HepG2 (cell line): ENCODE data around the gene EPHA2. TPM values are rescaled to one million over a fixed set of nuclear protein-coding genes. Genes with fewer than 3 reads are reported as not detected.
A peak's percentile ranks its signal among the peaks of the same experiment; 100 is the strongest.

Source experiments
- ADNP ChIP-seq: sonication (generic); formaldehyde crosslinking; IDR thresholded peaks from 2 replicates; pipeline ENCODE4 v1.4.0; 2020; ENCODE audit warnings: missing genetic modification reagents
- ATAD3A ChIP-seq: sonication (generic); formaldehyde crosslinking; IDR thresholded peaks from 2 replicates; pipeline ENCODE4 v1.4.0; 2020; ENCODE audit warnings: missing genetic modification reagents
- ELF1 ChIP-seq: sonication (generic); formaldehyde crosslinking; IDR thresholded peaks from 2 replicates; pipeline ENCODE4 v1.4.0; 2020; ENCODE audit warnings: missing genetic modification reagents
- FOXA3 ChIP-seq: IDR thresholded peaks from 2 replicates; pipeline ENCODE4 v1.6.1; 2016; ENCODE audit warnings: missing genetic modification reagents, missing compliant biosample characterization
- GATAD2A ChIP-seq: IDR thresholded peaks from 2 replicates; pipeline ENCODE4 v1.6.1; 2016
- HHEX ChIP-seq: IDR thresholded peaks from 2 replicates; pipeline ENCODE4 v1.6.1; 2016; ENCODE audit warnings: control low read depth
- HOXA3 ChIP-seq: sonication (generic); formaldehyde crosslinking; IDR thresholded peaks from 2 replicates; pipeline ENCODE4 v1.5.0; 2020; ENCODE audit warnings: missing genetic modification reagents
- LCORL ChIP-seq, 2 experiments: fragments of 450-650 bp in 1 of 2; sonication (generic) in 1 of 2; formaldehyde crosslinking in 1 of 2; IDR thresholded peaks; 2 replicates each; pipeline versions ENCODE4 v1.5.0 to v1.6.1; 2017 to 2020; ENCODE audit warnings: antibody characterized with exemption in 1 of 2, missing genetic modification reagents in 1 of 2
- NCOA5 ChIP-seq: sonication (generic); formaldehyde crosslinking; IDR thresholded peaks from 2 replicates; pipeline ENCODE4 v1.4.0; 2020; ENCODE audit warnings: missing genetic modification reagents
- POLR2G ChIP-seq: fragments of 200-400 bp; formaldehyde crosslinking; IDR thresholded peaks from 2 replicates; pipeline ENCODE4 v1.6.1; 2018; ENCODE audit warnings: mild to moderate bottlenecking, low read depth, low read length, moderate library complexity
- RARA ChIP-seq: IDR thresholded peaks from 2 replicates; pipeline ENCODE4 v1.6.1; 2016; ENCODE audit warnings: missing genetic modification reagents, missing compliant biosample characterization
- SP5 ChIP-seq: IDR thresholded peaks from 2 replicates; pipeline ENCODE4 v1.6.1; 2016; ENCODE audit warnings: low read depth, borderline replicate concordance
- SPEN ChIP-seq: sonication (generic); formaldehyde crosslinking; IDR thresholded peaks from 2 replicates; pipeline ENCODE4 v1.5.1; 2020; ENCODE audit warnings: low read depth, mild to moderate bottlenecking, missing genetic modification reagents
- SSRP1 ChIP-seq: IDR thresholded peaks from 2 replicates; pipeline ENCODE4 v1.6.1; 2016; ENCODE audit warnings: control low read depth
- TEF ChIP-seq: sonication (generic); formaldehyde crosslinking; IDR thresholded peaks from 2 replicates; pipeline ENCODE4 v1.5.0; 2020; ENCODE audit warnings: missing genetic modification reagents
- ZC3H13 ChIP-seq: sonication (generic); formaldehyde crosslinking; IDR thresholded peaks from 2 replicates; pipeline ENCODE4 v1.8.1; 2023; ENCODE audit warnings: mild to moderate bottlenecking, missing genetic modification reagents, moderate library complexity
- ZFP36 ChIP-seq: fragments of 150-350 bp; IDR thresholded peaks from 2 replicates; pipeline ENCODE4 v1.6.1; 2018; ENCODE audit warnings: borderline replicate concordance, low read length, low read depth; ENCODE audit not compliant: partially characterized antibody
- ZNF235 ChIP-seq: sonication (generic); formaldehyde crosslinking; IDR thresholded peaks from 2 replicates; pipeline ENCODE4 v1.8.1; 2023; ENCODE audit warnings: mild to moderate bottlenecking, missing genetic modification reagents, borderline replicate concordance
- ZNF253 ChIP-seq: sonication (generic); formaldehyde crosslinking; IDR thresholded peaks from 2 replicates; pipeline ENCODE4 v1.8.0; 2022; ENCODE audit warnings: mild to moderate bottlenecking, missing genetic modification reagents, borderline replicate concordance
- ZNF292 ChIP-seq: sonication (generic); formaldehyde crosslinking; IDR thresholded peaks from 2 replicates; pipeline ENCODE4 v1.8.1; 2022; ENCODE audit warnings: mild to moderate bottlenecking, low read depth, missing genetic modification reagents, borderline replicate concordance
- ZNF33B ChIP-seq: sonication (generic); formaldehyde crosslinking; IDR thresholded peaks from 2 replicates; pipeline ENCODE4 v1.5.1; 2020; ENCODE audit warnings: mild to moderate bottlenecking, missing genetic modification reagents
- ZNF343 ChIP-seq: sonication (generic); formaldehyde crosslinking; IDR thresholded peaks from 2 replicates; pipeline ENCODE4 v1.4.0; 2020; ENCODE audit warnings: mild to moderate bottlenecking, missing genetic modification reagents
- ZNF484 ChIP-seq: sonication (generic); formaldehyde crosslinking; IDR thresholded peaks from 2 replicates; pipeline ENCODE4 v1.5.1; 2020; ENCODE audit warnings: mild to moderate bottlenecking, low read depth, missing genetic modification reagents, borderline replicate concordance
- ZNF556 ChIP-seq: sonication (generic); formaldehyde crosslinking; IDR thresholded peaks from 2 replicates; pipeline ENCODE4 v1.4.0; 2020; ENCODE audit warnings: mild to moderate bottlenecking, missing genetic modification reagents, borderline replicate concordance
- ZNF614 ChIP-seq: IDR thresholded peaks from 2 replicates; pipeline ENCODE4 v1.6.1; 2018; ENCODE audit warnings: missing biosample characterization, missing genetic modification reagents, inconsistent platforms, borderline replicate concordance
- ZNF780A ChIP-seq: sonication (generic); formaldehyde crosslinking; IDR thresholded peaks from 2 replicates; pipeline ENCODE4 v1.8.0; 2022; ENCODE audit warnings: mild to moderate bottlenecking, missing genetic modification reagents, moderate library complexity
- ZNF878 ChIP-seq: sonication (generic); formaldehyde crosslinking; IDR thresholded peaks from 2 replicates; pipeline ENCODE4 v1.8.1; 2023; ENCODE audit warnings: mild to moderate bottlenecking, missing genetic modification reagents, moderate library complexity
- ZSCAN5A ChIP-seq: sonication (generic); formaldehyde crosslinking; IDR thresholded peaks from 2 replicates; pipeline ENCODE4 v1.8.0; 2022; ENCODE audit warnings: mild to moderate bottlenecking, missing genetic modification reagents, borderline replicate concordance
- ZUFSP ChIP-seq: sonication (generic); formaldehyde crosslinking; IDR thresholded peaks from 2 replicates; pipeline ENCODE4 v1.9.0; 2021; ENCODE audit warnings: missing genetic modification reagents, mild to moderate bottlenecking, borderline replicate concordance
- polyA plus RNA-seq, 8 experiments: library from polyadenylated mRNA; depleted of rRNA in 3 of 8; stranded (reverse) in 7 of 8; unstranded in 1 of 8; fragments of >200 nt; fragmentation: Illumina TruSeq in 4 of 8; extraction: Trizol in 4 of 8; gene quantifications; 2 replicates each; pipeline versions ENCODE4 v1.2.1 to v1.2.3, GENCODE V29; 2011 to 2016; ENCODE audit warnings: low read depth in 4 of 8, missing spikeins in 1 of 8, mixed read lengths in 1 of 8; ENCODE audit not compliant: insufficient read depth in 1 of 8
- total RNA-seq, 5 experiments: library from RNA; depleted of rRNA; stranded (reverse); fragments of >200 nt; fragmentation: Illumina TruSeq; extraction: Trizol; gene quantifications; 2 replicates each; pipeline ENCODE4 v1.2.3, GENCODE V29; 2016; ENCODE audit warnings: low read depth in 1 of 5

The EPHA2 gene
- total and polyA plus RNA-seq, 2 of the 13 experiments (the other 11 are each of a cell fraction or from before 2014, with no cell fraction given): 33.6 to 53.6 TPM

GRCh38 chr1:16143566-16144324 lies 12.1 kb downstream of the EPHA2 start (continued):
- TF ChIP-seq ZNF343 (CRISPR knock-in tag) (no peak), ZNF780A (CRISPR knock-in tag) (no peak), ZNF235 (CRISPR knock-in tag) (no peak), ZNF253 (no peak), ZFP36 (no peak), ZNF33B (CRISPR knock-in tag) (no peak), SSRP1 (CRISPR knock-in tag) (no peak), HHEX (CRISPR knock-in tag) (peak; percentile 43; the same call in 1 of the 2 replicates), ZSCAN5A (CRISPR knock-in tag) (no peak; the same call in 1 of the 2 replicates), ZUFSP (CRISPR knock-in tag) (no peak), NCOA5 (CRISPR knock-in tag) (no peak), ZC3H13 (peak; percentile 97), LCORL (IDR thresholded peaks at IDR 0.05) (no peak), LCORL (CRISPR knock-in tag; IDR thresholded peaks at IDR 0.05) (peak; percentile 97), RARA (CRISPR knock-in tag) (peak; percentile 91), ATAD3A (CRISPR knock-in tag) (no peak), TEF (CRISPR knock-in tag) (no peak), GATAD2A (CRISPR knock-in tag) (peak; percentile 91), ADNP (CRISPR knock-in tag) (no peak), HOXA3 (CRISPR knock-in tag) (peak; percentile 83), SPEN (CRISPR knock-in tag) (peak; percentile 73), ZNF556 (CRISPR knock-in tag) (0 out of 2 replicates have a peak, but pooled peaks have one; percentile 33), ZNF292 (CRISPR knock-in tag) (peak; percentile 98), ZNF614 (CRISPR knock-in tag) (0 out of 2 replicates have a peak, but pooled peaks have one; percentile 25), ZNF484 (CRISPR knock-in tag) (no peak), POLR2G (peak; percentile 69; the same call in 1 of the 2 replicates), ELF1 (CRISPR knock-in tag) (peak; percentile 57; the same call in 1 of the 2 replicates), ZNF878 (no peak), FOXA3 (peak; percentile 94), SP5 (CRISPR knock-in tag) (peak; percentile 100)
